ENCODE measurements around the gene PLCB1.

GRCh38 chr20:8363970-8364733, 232.1 kb downstream of the PLCB1 start:
- no peak for TF ChIP-seq CTCF (conservative IDR thresholded peaks at IDR 0.05 in 1 of 2, IDR thresholded peaks at IDR 0.05 in 1 of 2; ENCODE audit: extremely low read depth in 1 of 2, insufficient read depth in 1 of 2, low read depth in 1 of 2, low read length in 2 of 2)
- no peak for TF ChIP-seq EZH2 (IDR thresholded peaks at IDR 0.05; ENCODE audit: borderline replicate concordance, low read length)
